Activated CD8-positive, alpha-beta T cell treated with anti-CD3 and anti-CD28 coated beads for 36 hours (primary cell): ENCODE data around the gene EDARADD. TPM values are rescaled to one million over a fixed set of nuclear protein-coding genes. Genes with fewer than 3 reads are reported as not detected.
"Not testable (repeated sequence)": the region's sequence is repeated elsewhere in the genome, so short reads cannot be mapped to it uniquely, and the experiment has no call there.

Experiments used
- ATAC-seq: fragments of 200-7000 bp; cut with Tn5 transposase; one replicate; pipeline ENCODE4 v1.10.0; 2021; ENCODE audit warnings: mild to moderate bottlenecking, moderate library complexity
- CTCF ChIA-PET: fragments of 350-600 bp; sonication (Branson Sonifier 250); formaldehyde crosslinking; loops from one replicate; lab custom pipeline; 2021; ENCODE audit warnings: antibody characterized with exemption; lab: Charles Lee
- POLR2A ChIA-PET: fragments of 350-600 bp; sonication (Branson Sonifier 250); formaldehyde crosslinking; loops from one replicate; lab custom pipeline; 2021; ENCODE audit warnings: antibody characterized with exemption; lab: Charles Lee
- DNase-seq: peaks from one replicate; pipeline ENCODE4 v3.0.0-alpha.2; 2020
- H3K27ac Mint-ChIP-seq: one replicate; pipeline ENCODE4 v1.8.0; 2021; ENCODE audit warnings: mild to moderate bottlenecking, mixed read lengths
- H3K27me3 Mint-ChIP-seq: one replicate; pipeline ENCODE4 v1.8.0; 2021; ENCODE audit warnings: mixed read lengths
- H3K36me3 Mint-ChIP-seq: one replicate; pipeline ENCODE4 v1.8.0; 2021; ENCODE audit warnings: low read depth, mixed read lengths
- H3K4me1 Mint-ChIP-seq: one replicate; pipeline ENCODE4 v1.8.0; 2021; ENCODE audit warnings: low read depth, mixed read lengths
- H3K4me3 Mint-ChIP-seq: one replicate; pipeline ENCODE4 v1.8.0; 2021; ENCODE audit warnings: mild to moderate bottlenecking, moderate library complexity, mixed read lengths
- H3K9me3 Mint-ChIP-seq: one replicate; pipeline ENCODE4 v1.8.0; 2021; ENCODE audit warnings: mixed read lengths
- intact Hi-C: fragments of 100-400 bp; cut with micrococcal nuclease; formaldehyde crosslinking; loops from one replicate; pipeline ENCODE4 v1.10.0; 2022
- total RNA-seq, 2 experiments: library from RNA; stranded (reverse); gene quantifications; one replicate each; pipeline ENCODE4 v1.2.3, GENCODE V29; 2021
- TF ChIP-seq, protein P1 (sequence below): fragments of 200-600 bp; IDR thresholded peaks from one replicate; pipeline ENCODE4 v1.8.0; 2022; ENCODE audit warnings: antibody characterized with exemption, mild to moderate bottlenecking

EDARADD gene
- total RNA-seq, 2 experiments from 2014 or later, result 1.7 to 3.0 TPM

DNA sequence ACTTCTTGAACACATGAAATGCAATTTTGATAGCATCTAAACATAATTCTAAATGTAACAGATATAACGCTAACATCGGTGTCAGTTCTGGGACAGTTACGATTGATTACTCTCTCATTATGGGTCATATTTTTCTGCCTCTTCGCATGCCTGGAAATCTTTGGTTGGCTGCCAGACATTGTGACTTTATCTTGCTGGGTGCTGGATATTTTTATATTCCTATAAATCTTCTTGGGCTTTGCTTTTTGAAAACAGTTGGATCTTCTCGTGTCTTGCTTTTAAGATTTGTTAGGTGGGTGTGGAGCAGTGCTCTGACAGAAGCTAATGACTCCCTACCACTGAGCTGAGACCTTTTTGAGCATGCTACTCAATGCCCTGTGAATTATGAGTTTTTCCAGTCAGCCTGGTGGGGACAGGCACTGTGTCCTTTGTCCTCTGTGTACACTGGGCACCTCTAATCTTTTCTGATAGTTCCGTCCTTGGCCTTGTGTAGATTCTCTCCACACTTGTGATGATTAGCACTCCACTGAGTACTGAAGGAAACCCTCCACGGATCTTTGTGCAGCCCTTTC is 28.0 kb upstream of the EDARADD start:
- H3K36me3 Mint-ChIP-seq, result no peaks in the 10 kb centered on the region
- ChIA-PET POLR2A (no interaction called here), CTCF (no interaction called here)
- DNase-seq (no peak), ATAC-seq (no peak)
- TF ChIP-seq, protein P1, sequence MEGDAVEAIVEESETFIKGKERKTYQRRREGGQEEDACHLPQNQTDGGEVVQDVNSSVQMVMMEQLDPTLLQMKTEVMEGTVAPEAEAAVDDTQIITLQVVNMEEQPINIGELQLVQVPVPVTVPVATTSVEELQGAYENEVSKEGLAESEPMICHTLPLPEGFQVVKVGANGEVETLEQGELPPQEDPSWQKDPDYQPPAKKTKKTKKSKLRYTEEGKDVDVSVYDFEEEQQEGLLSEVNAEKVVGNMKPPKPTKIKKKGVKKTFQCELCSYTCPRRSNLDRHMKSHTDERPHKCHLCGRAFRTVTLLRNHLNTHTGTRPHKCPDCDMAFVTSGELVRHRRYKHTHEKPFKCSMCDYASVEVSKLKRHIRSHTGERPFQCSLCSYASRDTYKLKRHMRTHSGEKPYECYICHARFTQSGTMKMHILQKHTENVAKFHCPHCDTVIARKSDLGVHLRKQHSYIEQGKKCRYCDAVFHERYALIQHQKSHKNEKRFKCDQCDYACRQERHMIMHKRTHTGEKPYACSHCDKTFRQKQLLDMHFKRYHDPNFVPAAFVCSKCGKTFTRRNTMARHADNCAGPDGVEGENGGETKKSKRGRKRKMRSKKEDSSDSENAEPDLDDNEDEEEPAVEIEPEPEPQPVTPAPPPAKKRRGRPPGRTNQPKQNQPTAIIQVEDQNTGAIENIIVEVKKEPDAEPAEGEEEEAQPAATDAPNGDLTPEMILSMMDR, result no peak
- intact Hi-C loops, result no loop called here
- H3K27me3 Mint-ChIP-seq, result no peaks in the 10 kb centered on the region
- H3K9me3 Mint-ChIP-seq, result no peaks in the 10 kb centered on the region
- H3K4me1 Mint-ChIP-seq, result no peaks in the 10 kb centered on the region
- H3K4me3 Mint-ChIP-seq, result no peak overlapping the region
- no peak overlapping the region for H3K27ac Mint-ChIP-seq

DNA sequence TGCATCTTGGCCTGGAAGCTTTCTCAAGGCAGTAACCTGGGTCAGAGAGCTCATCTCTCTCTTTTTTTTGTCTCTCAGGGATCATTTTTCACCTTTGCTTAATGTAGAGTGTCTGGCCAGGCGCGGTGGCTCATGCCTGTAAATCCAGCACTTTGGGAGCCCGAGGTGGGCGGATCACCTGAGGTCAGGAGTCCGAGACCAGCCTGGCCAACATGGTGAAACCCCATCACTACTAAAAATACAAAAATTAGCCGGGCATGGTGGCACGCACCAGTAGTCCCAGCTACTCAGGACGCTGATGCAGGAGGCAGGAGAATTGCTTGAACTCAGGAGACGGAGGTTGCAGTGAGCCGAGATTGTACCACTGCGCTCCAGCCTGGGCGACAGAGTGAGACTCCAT is 27.4 kb upstream of the EDARADD start:
- DNase-seq, H3K9me3 Mint-ChIP-seq, H3K27ac Mint-ChIP-seq, H3K27me3 Mint-ChIP-seq, intact Hi-C loops, CTCF ChIA-PET, ATAC-seq, POLR2A ChIA-PET, H3K36me3 Mint-ChIP-seq, H3K4me3 Mint-ChIP-seq, H3K4me1 Mint-ChIP-seq: not testable (repeated sequence)

DNA sequence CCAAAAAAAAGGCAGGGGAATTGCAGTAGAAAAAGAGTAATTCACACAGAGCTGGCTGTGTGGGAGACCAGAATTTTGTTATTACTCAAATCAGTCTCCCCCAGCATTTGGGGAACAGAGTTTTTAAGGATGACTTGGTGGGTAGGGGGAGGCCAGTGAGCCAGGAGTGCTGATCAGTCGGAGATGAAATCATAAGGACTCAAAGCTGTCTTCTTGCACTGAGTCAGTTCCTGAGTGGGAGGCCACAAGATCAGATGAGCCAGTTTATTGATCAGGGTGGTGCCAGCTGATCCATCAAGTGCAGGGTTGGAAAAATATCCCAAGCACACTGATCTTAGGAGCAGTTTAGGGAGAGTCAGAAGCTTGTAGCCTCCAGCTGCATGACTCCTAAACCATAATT is 23.7 kb upstream of the EDARADD start:
- ATAC-seq, result no peak
- H3K36me3 Mint-ChIP-seq, result no peaks in the 10 kb centered on the region

DNA sequence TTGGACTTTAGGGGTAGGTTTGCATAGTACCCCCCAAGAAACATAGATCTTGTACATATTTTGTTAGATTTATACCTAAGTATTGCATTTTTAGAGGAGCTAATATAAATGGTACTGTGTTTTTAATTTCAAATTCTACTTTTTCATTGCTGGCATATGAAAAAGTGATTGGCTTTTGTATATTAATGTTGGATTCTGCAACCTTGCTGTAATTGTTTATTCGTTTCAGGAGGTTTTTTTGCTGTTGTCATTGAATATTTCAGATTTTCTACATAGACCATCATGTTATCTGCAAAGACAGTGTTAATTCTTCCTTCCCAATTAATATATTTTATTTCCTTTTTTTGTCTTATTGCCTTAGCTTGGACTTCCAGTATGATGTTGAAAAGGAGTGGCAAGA is 23.0 kb upstream of the EDARADD start:
- H3K4me3 Mint-ChIP-seq, result no peak overlapping the region
- no peak overlapping the region for H3K27ac Mint-ChIP-seq
- no peaks in the 10 kb centered on the region for H3K4me1 Mint-ChIP-seq
- DNase-seq, result no peak
- no peaks in the 10 kb centered on the region for H3K9me3 Mint-ChIP-seq
- CTCF ChIA-PET, result interaction anchor here (1.2 kb wide), 1 partner anchor 24 kb away, joined by 3 read pairs; no protein-coding TSS in a partner anchor
- TF ChIP-seq, protein P1, result no peak
- no peaks in the 10 kb centered on the region for H3K36me3 Mint-ChIP-seq
- intact Hi-C loops, result no loop called here
- H3K27me3 Mint-ChIP-seq, result peaks cover 1% of the 10 kb centered on the region
- POLR2A ChIA-PET, result no interaction called here
- ATAC-seq, result no peak

More for the DNA sequence above, 23.7 kb upstream of the EDARADD start:
- TF ChIP-seq, protein P1, result no peak
- no peaks in the 10 kb centered on the region for H3K4me1 Mint-ChIP-seq
- no peak overlapping the region for H3K4me3 Mint-ChIP-seq
- H3K27me3 Mint-ChIP-seq, result peaks cover 1% of the 10 kb centered on the region
- ChIA-PET CTCF (interaction anchor here (1.2 kb wide), 1 partner anchor 24 kb away, joined by 3 read pairs; no protein-coding TSS in a partner anchor), POLR2A (no interaction called here)
- H3K27ac Mint-ChIP-seq, result no peak overlapping the region
- intact Hi-C loops, result no loop called here
- no peaks in the 10 kb centered on the region for H3K9me3 Mint-ChIP-seq
- DNase-seq, result no peak

DNA sequence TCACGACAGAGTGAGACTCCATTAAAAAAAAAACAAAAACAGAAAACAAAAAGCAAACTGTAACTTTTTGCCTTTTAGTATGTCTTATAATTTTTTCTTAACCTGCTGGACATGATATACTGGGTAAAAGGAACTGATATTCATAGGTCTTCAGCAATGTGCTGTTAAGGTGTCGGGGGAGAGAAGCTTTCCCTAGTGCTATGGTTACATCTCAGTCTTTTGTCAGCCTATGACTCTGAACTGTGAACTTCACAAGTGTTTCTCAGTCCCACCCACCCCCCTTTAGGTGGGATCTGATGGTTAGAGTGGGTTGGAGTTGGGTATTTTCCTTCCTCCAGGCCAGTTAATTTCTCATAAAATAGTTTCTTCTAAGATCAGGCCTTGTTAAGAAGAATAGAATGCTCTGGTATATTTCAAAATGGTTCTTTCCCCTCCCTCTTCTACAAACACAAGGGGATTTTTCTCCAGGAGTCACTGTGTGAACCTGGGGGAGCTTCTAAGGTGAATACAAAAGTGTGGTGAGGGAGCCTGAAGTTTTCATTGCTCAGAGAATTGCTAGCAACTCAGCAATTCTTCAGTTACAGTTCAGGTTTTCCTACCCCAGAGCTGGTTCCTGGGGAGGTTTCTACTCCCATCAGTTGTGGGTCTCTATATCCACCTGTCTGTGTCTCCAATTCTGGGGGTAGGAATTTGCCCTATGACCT is 16.1 kb upstream of the EDARADD start:
- ATAC-seq (no peak), DNase-seq (no peak)
- no peak overlapping the region for H3K27ac Mint-ChIP-seq
- H3K4me3 Mint-ChIP-seq, result no peak overlapping the region
- ChIA-PET CTCF (interaction anchor here (1.3 kb wide), 1 partner anchor 16 kb away, joined by 4 read pairs; the partner anchor contains the start of gene EDARADD), POLR2A (no interaction called here)
- TF ChIP-seq, protein P1, result no peak
- H3K27me3 Mint-ChIP-seq, result peaks cover 4% of the 10 kb centered on the region
- H3K4me1 Mint-ChIP-seq, result no peaks in the 10 kb centered on the region
- H3K9me3 Mint-ChIP-seq, result peaks cover 11% of the 10 kb centered on the region
- no peaks in the 10 kb centered on the region for H3K36me3 Mint-ChIP-seq
- intact Hi-C loops, result no loop called here
